Endometrium (tissue), 2 donors: Measurements from ENCODE around the gene PPP3R1.

Experiments used
- FAIRE-seq: peaks from 2 replicates; lab custom pipeline; 2012; peaks lifted over from hg19 to GRCh38; lab: Jason Lieb, UNC
- donor health status: control.
- donor health status: control.

Gene PPP3R1

DNA sequence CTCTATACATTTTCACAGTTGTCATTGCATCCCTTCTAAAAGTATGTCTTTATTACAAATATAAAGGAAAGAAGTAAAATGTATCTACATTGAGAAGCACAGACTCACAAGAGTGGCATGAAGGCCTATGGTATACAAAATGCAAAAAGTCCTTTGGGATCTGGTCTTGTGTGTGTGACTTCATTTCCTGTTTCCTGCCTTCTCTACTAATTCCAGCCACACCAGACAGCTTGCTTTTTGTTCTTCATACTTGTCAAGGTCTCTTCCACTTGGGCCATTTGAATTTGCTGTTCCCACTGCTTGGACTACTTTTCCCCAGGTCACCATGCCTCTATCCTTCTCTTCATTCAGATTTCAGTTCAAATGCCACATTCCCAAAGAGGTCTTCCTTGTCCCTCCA lies 101.3 kb downstream of the PPP3R1 start:
- FAIRE-seq = no peak

DNA sequence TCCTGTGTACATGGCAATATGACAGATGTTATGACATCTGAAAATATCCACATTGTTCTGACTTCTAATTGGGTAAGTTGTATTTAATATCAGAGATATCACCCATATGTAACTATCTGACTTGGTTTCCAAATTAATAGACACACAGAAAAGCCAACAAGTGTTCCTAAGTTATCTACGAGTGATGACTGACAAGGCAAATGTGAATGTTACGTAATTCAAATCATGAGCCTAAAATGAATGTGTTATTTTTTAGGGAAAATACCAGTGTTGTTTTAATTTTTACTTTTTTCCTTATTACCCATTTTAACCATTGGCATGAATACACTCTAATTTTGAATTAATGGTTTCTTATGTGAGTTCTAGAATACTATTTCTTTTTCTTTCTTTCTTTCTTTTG lies 110.5 kb downstream of the PPP3R1 start:
- no peak for FAIRE-seq

DNA sequence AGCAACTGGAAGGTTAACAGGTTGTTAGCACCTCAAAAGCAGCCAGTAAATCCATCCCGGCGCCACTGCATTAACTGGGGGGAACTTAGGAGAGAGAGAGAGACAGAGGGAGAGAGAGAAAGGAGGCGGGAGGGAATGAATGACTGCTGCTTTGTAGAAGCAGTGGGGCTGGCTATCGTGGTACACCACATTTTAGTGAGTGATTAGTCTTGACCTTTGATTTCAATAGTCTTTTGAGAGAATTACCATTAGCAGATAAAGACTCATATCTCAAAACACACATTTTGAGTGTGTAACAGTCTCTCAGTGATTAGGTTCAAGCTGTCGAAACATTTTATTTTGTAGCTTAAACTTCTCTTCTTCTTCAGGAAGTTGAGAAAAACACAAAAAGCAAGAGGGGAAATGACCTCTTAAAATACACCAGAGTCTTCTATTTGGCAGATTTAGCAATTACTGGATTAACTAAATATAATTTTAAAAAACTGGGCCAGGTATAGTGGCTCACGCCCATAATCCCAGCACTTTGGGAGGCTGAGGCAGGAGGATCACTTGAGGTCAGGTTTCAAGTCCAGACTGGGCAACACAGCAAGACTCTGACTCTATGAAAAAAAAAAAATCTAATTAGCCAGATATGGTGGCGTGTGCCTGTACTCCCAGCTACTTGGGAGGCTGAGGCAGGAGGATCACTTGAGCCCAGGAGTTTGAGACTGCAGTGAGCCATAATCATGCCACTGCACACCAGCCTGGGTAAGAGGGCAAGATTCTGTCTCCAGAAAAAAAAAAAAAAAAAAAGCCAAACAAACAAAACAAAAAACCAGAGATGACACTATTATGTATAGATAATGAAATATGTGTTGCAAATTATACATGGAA lies 116.6 kb downstream of the PPP3R1 start:
- no peak for FAIRE-seq

DNA sequence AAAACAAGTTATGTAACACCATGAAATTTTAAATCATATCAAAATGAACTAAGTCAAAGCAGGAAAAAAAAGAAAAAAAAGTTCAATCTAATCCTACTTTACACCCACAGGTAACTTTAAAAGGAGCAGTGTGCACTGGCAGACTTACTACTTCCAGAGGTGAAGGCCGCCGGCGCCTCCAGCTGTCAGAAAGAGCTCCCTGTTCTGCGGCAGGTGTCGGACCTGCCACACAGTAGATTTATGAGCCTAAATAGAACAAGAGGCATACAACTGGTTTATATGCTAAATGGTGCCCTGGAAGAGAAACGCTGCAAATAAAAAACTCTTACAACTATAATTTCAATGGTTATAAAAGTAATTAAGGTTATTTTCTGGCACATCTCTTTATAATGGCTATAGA lies 117.8 kb downstream of the PPP3R1 start:
- no peak for FAIRE-seq

DNA sequence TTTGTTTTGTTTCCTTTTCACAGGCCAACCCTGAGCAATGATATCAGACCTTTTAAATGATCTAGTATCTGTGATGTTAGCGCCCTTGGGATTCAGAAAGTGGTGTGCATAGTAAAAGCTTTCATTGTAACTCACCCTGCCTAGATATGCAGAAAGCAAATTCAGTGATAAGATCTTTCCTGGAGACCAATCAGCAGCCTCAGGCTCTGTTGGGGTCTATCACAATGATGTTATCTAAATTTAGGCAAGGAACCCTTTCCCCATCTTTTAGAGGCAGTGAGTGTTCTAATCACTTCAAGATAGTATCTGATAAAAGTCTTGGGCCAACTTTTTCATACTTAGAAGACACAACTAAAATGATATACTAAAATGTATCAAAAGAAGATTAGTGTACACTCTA lies 118.2 kb downstream of the PPP3R1 start:
- no peak for FAIRE-seq
